NT2/D1 (cell line): ENCODE measurements around the gene STAT2.

ENCODE experiments used
- SUZ12 ChIP-seq: IDR thresholded peaks from 2 replicates; pipeline ENCODE4 v1.6.1; 2011; ENCODE audit not compliant: insufficient read length, insufficient read depth; ENCODE audit errors: extremely low read depth
- ZNF274 ChIP-seq: IDR thresholded peaks from 2 replicates; pipeline ENCODE4 v1.6.1; 2011; ENCODE audit warnings: mild to moderate bottlenecking, low read depth, low read length

DNA sequence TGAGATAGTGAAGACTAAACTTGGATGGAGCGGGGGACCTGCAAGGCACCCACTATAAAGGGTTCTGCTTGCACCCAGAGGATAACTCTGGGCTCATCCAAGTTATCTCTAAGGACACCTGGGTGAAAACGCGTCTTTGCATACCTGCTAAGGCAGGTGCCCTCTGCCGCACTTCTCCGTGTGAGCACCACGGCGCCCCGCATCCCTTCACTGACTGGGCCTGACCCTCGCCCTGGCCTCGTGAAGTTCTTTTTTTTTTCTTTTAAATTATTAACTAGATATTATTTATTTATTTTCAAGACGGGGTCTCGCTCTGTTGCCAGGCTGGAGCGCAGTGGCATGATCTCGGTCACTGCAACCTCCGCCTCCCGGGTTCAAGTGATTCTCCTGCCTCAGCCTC, 22.7 kb upstream of the STAT2 start:
- TF ChIP-seq ZNF274: no peak
- TF ChIP-seq SUZ12: no peak
